Measurements from ENCODE around the gene HLA-B. TPM values are rescaled to one million over a fixed set of nuclear protein-coding genes. Genes with fewer than 3 reads are reported as not detected.
"Not testable (repeated sequence)": the region's sequence is repeated elsewhere in the genome, so short reads cannot be mapped to it uniquely, and the experiment has no call there.

Gene HLA-B
- total and polyA plus RNA-seq, 2 of the 8 experiments (the other 6 are each of a cell fraction or from before 2014, with no cell fraction given) = 154 to 233 TPM

- ChIA-PET POLR2A (ENCODE audit: partially characterized antibody) (interaction anchor here (2.2 kb wide), 1 partner anchor 45 kb away, joined by 5 read pairs; no protein-coding TSS in a partner anchor), CTCF (ENCODE audit: partially characterized antibody) (interaction anchor here (0.6 to 5.3 kb wide), 9 partner anchors 17 to 281 kb away, joined by 3 to 45 read pairs (median 4); no protein-coding TSS in a partner anchor)
- not testable (repeated sequence) for H3K27me3 ChIP-seq (replicated peaks in 1 of 4; ENCODE audit: control insufficient read depth in 3 of 4, extremely low read depth in 1 of 4, insufficient read depth in 3 of 4, low read length in 3 of 4); H4K8ac ChIP-seq (ENCODE audit: extremely low read depth, insufficient read depth, low read length); H3K23me2 ChIP-seq (ENCODE audit: low read depth, low read length); H2AK5ac ChIP-seq (ENCODE audit: low read depth, low read length); H2BK20ac ChIP-seq (ENCODE audit: low read length); H3K4ac ChIP-seq (replicated peaks; ENCODE audit: insufficient read length, low read depth, low read length); H4K91ac ChIP-seq (replicated peaks; ENCODE audit: insufficient read length, low read length); H3K36me3 ChIP-seq (ENCODE audit: control insufficient read depth in 2 of 4, insufficient read depth in 4 of 4, low read length in 3 of 4); H3K4me3 ChIP-seq (ENCODE audit: extremely low read depth in 1 of 4, insufficient read depth in 2 of 4, low read depth in 3 of 4, low read length in 4 of 4); H3K79me2 ChIP-seq (ENCODE audit: control insufficient read depth in 1 of 2, insufficient read depth in 2 of 2, low read length in 2 of 2); H2AFZ ChIP-seq (ENCODE audit: low read length); H2BK12ac ChIP-seq (ENCODE audit: low read depth, low read length); H3K9me3 ChIP-seq (ENCODE audit: insufficient read depth in 2 of 2, low read depth in 1 of 2, low read length in 1 of 2); H3K4me1 ChIP-seq (replicated peaks in 1 of 4; ENCODE audit: control insufficient read depth in 3 of 4, insufficient read depth in 4 of 4, low read length in 3 of 4); H3K9ac ChIP-seq (replicated peaks in 1 of 4; ENCODE audit: extremely low read depth in 1 of 4, low read depth in 3 of 4, low read length in 3 of 4); H3K4me2 ChIP-seq (ENCODE audit: insufficient read depth in 1 of 2, low read depth in 2 of 2, low read length in 2 of 2); H3K18ac ChIP-seq (ENCODE audit: extremely low read depth, low read length); FAIRE-seq; H2BK5ac ChIP-seq (ENCODE audit: low read depth, low read length); DNase-seq (ENCODE audit: low read depth in 1 of 2, low spot score in 2 of 2); H3K27ac ChIP-seq (ENCODE audit: low read depth, low read length); H4K5ac ChIP-seq (ENCODE audit: insufficient read length, low read depth, low read length); H3K14ac ChIP-seq (ENCODE audit: insufficient read length); H2BK120ac ChIP-seq (replicated peaks; ENCODE audit: low read depth, low read length); H4K20me1 ChIP-seq (replicated peaks in 1 of 2; ENCODE audit: control insufficient read depth in 1 of 2, insufficient read depth in 2 of 2, low read length in 2 of 2); H3K56ac ChIP-seq (replicated peaks; ENCODE audit: insufficient read length, low read depth, low read length); H2BK15ac ChIP-seq (ENCODE audit: low read length); H3K23ac ChIP-seq (ENCODE audit: insufficient read length); H3K79me1 ChIP-seq (ENCODE audit: low read depth, low read length)
- WGBS, 2 experiments (ENCODE audit: extremely low coverage in 1 of 2, insufficient coverage in 1 of 2, insufficient read length in 1 of 2, insufficient replicate concordance in 2 of 2, low coverage in 1 of 2, low lambda C conversion rate in 2 of 2, missing lambda C conversion rate in 1 of 2) = 42% methylated on average over 8 of the region's 8 CpGs; no CpG with 5 or more reads in 1 of the 2 experiments
Measured at GRCh38 chr6:31397153-31397499, 40.1 kb upstream of the HLA-B start.
